ENCODE data around the gene NUP210L. TPM values are rescaled to one million over a fixed set of nuclear protein-coding genes. Genes with fewer than 3 reads are reported as not detected.
A peak's percentile ranks its signal among the peaks of the same experiment; 100 is the strongest.

The NUP210L gene
- total RNA-seq, 4 donors from 2014 or later, result under 0.01 to 0.30 (median 0.21) TPM; not detected in 1

DNA sequence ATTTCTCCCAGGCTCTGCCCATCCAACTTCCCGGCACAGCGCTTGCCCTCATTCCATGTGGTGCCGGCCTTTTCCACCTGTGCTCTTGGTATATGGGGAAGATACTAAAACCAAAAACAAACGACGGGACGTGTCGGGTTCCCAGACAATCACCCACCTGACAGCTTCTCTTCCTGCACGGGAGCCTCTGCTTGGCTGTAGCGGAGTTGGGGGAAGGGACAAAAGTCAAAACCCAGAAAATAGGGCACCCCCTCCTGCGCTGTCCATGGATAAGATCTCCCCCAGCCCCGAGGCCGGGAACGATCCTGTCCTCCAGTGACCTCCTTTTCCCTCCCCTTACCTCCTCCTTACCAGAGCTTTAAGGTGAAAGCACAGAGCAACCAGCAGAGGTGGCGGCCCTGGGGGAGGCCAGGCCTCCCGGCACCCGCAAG is 178.0 kb downstream of the NUP210L start:
- Histone ChIP-seq H3K27ac (peak overlapping the region; percentile 82 to 98 (median 94)), H3K27me3 (no peaks in the 10 kb centered on the region), H3K4me1 (peaks cover 0 to 24% (median 12%) of the 10 kb centered on the region in 4 donors), H3K36me3 (peaks cover 0 to 59% (median 0%) of the 10 kb centered on the region in 3 donors), H3K9me3 (no peaks in the 10 kb centered on the region), H3K4me3 (peak overlapping the region; percentile 83 to 100 (median 98))
- 1 to 2% methylated on average over 16 of the region's 16 CpGs for WGBS, 2 donors
- DNase-seq (ENCODE audit: low spot score in 2 of 2), result no peak
- TF ChIP-seq EP300 (IDR thresholded peaks at IDR 0.05), result no peak

DNA sequence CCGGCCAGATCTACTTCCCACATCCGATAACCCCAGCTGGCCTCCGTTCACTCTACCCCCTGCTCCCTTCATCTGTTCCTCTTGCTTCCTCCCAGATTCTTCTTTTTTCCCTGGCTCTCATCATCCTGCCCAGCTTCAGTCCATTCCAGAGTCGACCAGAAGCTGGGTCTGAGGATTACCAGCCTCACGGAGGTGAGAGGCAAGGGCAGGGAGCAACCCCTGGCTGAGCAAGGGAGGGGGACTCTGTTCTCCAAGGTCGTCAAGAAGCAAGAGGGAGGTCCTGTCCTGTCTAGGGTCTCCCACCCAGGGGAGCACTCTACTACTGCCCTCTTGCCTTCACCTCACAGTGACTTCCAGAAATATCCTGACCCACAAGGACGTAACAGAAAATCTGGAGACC is 181.3 kb downstream of the NUP210L start:
- H3K4me1 ChIP-seq, result peaks cover 0 to 27% (median 14%) of the 10 kb centered on the region in 4 donors
- H3K9me3 ChIP-seq, result no peaks in the 10 kb centered on the region
- DNase-seq (ENCODE audit: low spot score in 2 of 2), result no peak
- H3K27me3 ChIP-seq, result no peaks in the 10 kb centered on the region
- H3K36me3 ChIP-seq, result peaks cover 0 to 40% (median 0%) of the 10 kb centered on the region in 3 donors
- H3K27ac ChIP-seq, result no peak overlapping the region
- TF ChIP-seq, protein P1, sequence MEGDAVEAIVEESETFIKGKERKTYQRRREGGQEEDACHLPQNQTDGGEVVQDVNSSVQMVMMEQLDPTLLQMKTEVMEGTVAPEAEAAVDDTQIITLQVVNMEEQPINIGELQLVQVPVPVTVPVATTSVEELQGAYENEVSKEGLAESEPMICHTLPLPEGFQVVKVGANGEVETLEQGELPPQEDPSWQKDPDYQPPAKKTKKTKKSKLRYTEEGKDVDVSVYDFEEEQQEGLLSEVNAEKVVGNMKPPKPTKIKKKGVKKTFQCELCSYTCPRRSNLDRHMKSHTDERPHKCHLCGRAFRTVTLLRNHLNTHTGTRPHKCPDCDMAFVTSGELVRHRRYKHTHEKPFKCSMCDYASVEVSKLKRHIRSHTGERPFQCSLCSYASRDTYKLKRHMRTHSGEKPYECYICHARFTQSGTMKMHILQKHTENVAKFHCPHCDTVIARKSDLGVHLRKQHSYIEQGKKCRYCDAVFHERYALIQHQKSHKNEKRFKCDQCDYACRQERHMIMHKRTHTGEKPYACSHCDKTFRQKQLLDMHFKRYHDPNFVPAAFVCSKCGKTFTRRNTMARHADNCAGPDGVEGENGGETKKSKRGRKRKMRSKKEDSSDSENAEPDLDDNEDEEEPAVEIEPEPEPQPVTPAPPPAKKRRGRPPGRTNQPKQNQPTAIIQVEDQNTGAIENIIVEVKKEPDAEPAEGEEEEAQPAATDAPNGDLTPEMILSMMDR (IDR thresholded peaks at IDR 0.05), result no peak
- TF ChIP-seq POLR2A (IDR thresholded peaks at IDR 0.05) (no peak), EP300 (IDR thresholded peaks at IDR 0.05) (no peak)
- no peak overlapping the region for H3K4me3 ChIP-seq
- 71 to 77% methylated on average over 7 of the region's 7 CpGs for WGBS, 2 donors

DNA sequence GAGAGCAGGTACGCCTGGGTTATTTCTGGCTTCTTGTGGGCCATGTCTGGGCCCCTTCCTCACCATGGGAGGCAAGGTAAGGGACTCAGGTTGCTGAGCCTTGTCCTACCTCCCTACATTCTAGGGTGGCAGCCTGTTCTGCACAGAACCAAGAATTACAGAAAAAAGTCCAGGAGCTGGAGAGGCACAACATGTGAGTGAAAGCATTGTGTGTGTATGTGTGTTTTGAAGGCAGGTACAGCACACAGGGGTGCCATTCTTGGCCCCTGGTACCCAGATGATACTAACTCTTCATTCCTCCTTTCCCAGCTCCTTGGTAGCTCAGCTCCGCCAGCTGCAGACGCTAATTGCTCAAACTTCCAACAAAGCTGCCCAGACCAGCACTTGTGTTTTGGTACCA is 181.8 kb downstream of the NUP210L start:
- TF ChIP-seq EP300 (IDR thresholded peaks at IDR 0.05) (no peak), POLR2A (IDR thresholded peaks at IDR 0.05) (no peak)
- TF ChIP-seq, protein P1 (IDR thresholded peaks at IDR 0.05), result no peak
- Histone ChIP-seq H3K4me1 (peaks cover 0 to 27% (median 15%) of the 10 kb centered on the region in 4 donors), H3K4me3 (no peak overlapping the region), H3K27ac (no peak overlapping the region), H3K36me3 (peaks cover 0 to 40% (median 0%) of the 10 kb centered on the region in 3 donors), H3K27me3 (no peaks in the 10 kb centered on the region), H3K9me3 (no peaks in the 10 kb centered on the region)
- no peak for DNase-seq (ENCODE audit: low spot score in 2 of 2)
- 92 to 93% methylated on average over 3 of the region's 3 CpGs for WGBS, 2 donors

DNA sequence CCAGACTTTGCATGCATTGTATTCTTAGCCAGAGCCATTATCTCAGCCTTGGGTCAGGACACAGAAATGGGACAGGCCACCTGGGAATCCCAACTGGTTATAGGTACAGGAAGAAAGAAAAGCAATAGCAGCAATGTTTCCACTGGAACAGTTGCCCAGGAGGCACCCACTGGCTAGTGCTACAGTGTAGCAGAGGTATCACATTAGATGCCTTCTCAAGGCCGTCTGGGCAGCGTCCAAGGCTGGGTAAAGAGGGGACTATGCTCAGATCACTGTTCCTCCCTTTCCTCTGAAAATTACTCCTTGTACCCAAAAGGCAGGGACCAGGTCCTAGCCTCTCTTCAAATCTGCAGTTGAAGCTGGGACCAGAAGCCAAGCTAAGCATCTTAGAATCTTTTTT is 184.5 kb downstream of the NUP210L start:
- H3K4me1 ChIP-seq, result peaks cover 0 to 27% (median 18%) of the 10 kb centered on the region in 4 donors
- no peak overlapping the region for H3K4me3 ChIP-seq
- TF ChIP-seq POLR2A (IDR thresholded peaks at IDR 0.05), result no peak
- no peak for TF ChIP-seq EP300 (IDR thresholded peaks at IDR 0.05)
- TF ChIP-seq, protein P1 (IDR thresholded peaks at IDR 0.05), result no peak
- peaks cover 0 to 34% (median 0%) of the 10 kb centered on the region in 3 donors for H3K36me3 ChIP-seq
- H3K9me3 ChIP-seq, result no peaks in the 10 kb centered on the region
- no peak overlapping the region for H3K27ac ChIP-seq
- 88 to 89% methylated on average over 2 of the region's 2 CpGs for WGBS, 2 donors
- H3K27me3 ChIP-seq, result no peaks in the 10 kb centered on the region
- DNase-seq (ENCODE audit: low spot score in 2 of 2), result no peak

DNA sequence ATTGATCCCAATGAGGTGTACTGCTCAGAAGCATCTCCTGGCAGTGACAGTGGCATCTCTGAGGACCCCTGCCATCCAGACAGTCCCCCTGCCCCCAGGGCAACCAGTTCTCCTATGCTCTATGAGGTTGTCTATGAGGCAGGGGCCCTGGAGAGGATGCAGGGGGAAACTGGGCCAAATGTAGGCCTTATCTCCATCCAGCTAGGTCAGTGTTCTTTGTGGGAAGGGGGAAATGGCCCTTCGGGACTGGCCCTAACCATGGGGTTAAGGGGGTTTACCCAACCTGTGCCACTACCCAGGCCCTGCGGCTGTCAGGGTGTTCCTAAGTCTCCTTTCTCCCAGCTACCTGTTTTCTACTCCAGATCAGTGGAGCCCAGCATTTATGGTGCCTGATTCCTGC is 185.9 kb downstream of the NUP210L start:
- peaks cover 0 to 38% (median 23%) of the 10 kb centered on the region in 4 donors for H3K4me1 ChIP-seq
- no peak for DNase-seq (ENCODE audit: low spot score in 2 of 2)
- 95 to 100% methylated on average over 2 of the region's 2 CpGs for WGBS, 2 donors
- H3K9me3 ChIP-seq, result no peaks in the 10 kb centered on the region
- H3K27ac ChIP-seq, result peak overlapping the region in 2 of 4 donors; percentile 94 to 95
- TF ChIP-seq POLR2A (IDR thresholded peaks at IDR 0.05), result no peak
- no peak overlapping the region for H3K4me3 ChIP-seq
- peaks cover 0 to 21% (median 0%) of the 10 kb centered on the region in 3 donors for H3K36me3 ChIP-seq
- no peaks in the 10 kb centered on the region for H3K27me3 ChIP-seq

DNA sequence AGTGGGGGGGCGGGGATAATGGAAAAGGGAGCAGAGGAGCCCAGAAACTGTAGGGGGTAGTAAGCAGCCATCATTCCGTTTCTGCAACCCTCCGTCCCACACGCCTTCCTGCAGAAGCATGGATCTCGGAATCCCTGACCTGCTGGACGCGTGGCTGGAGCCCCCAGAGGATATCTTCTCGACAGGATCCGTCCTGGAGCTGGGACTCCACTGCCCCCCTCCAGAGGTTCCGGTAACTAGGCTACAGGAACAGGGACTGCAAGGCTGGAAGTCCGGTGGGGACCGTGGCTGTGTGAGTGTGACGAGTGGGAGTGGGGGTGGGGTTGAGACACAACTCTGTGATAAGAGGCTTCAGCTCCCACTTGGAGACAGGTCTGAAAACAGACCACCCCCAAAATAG is 186.5 kb downstream of the NUP210L start:
- H3K4me3 ChIP-seq, result peak overlapping the region in 3 of 4 donors; percentile 49 to 90 (median 69)
- H3K4me1 ChIP-seq, result peaks cover 0 to 40% (median 24%) of the 10 kb centered on the region in 4 donors
- H3K27ac ChIP-seq, result peak overlapping the region in 3 of 4 donors; percentile 94 to 95 (median 95)
- H3K9me3 ChIP-seq, result no peaks in the 10 kb centered on the region
- peaks cover 0 to 15% (median 0%) of the 10 kb centered on the region in 3 donors for H3K36me3 ChIP-seq
- TF ChIP-seq POLR2A (IDR thresholded peaks at IDR 0.05) (no peak), EP300 (IDR thresholded peaks at IDR 0.05) (no peak)
- TF ChIP-seq, protein P1 (IDR thresholded peaks at IDR 0.05), result no peak
- WGBS, 2 donors, result 18 to 26% methylated on average over 12 to 13 of the region's 13 CpGs
- no peak for DNase-seq (ENCODE audit: low spot score in 2 of 2)
- H3K27me3 ChIP-seq, result no peaks in the 10 kb centered on the region

All from tibial nerve (tissue), 4 donors.